Measurements from ENCODE around the gene ZNF746.

DNA sequence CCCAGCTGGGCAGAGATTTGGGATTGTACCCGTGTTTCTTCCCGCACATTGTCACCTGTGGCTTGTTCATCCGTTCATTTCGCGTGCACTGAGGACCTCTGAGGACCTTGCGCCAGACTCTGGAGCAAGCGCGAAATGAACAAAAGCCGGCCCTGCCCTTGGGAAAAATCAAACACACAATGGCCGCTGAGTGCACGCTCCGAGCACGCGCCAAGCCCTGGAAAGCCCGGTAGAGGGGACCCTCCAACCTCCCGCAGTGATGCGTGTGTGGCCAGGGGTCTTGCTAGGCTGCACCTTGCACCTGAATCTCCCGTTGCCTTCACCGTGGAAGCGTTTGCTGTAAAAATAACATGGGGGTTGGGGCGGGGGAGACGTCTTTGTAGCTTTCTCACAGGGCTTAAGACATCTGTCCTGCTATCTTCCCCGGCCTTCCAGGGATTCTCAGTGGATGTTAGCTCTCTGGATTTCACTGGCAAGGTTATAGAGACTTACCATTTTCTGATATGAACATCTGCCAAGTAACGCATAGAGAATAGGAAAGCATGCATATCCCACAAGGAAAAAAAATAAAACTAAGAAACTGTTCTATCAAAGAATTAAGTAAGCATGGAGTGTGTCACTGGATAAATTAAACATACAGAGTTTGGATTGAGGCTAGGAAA, 74.0 kb downstream of the ZNF746 start:
- TF ChIP-seq POLR2AphosphoS5 (IDR thresholded peaks at IDR 0.05): no peak
- TF ChIP-seq, protein P1, sequence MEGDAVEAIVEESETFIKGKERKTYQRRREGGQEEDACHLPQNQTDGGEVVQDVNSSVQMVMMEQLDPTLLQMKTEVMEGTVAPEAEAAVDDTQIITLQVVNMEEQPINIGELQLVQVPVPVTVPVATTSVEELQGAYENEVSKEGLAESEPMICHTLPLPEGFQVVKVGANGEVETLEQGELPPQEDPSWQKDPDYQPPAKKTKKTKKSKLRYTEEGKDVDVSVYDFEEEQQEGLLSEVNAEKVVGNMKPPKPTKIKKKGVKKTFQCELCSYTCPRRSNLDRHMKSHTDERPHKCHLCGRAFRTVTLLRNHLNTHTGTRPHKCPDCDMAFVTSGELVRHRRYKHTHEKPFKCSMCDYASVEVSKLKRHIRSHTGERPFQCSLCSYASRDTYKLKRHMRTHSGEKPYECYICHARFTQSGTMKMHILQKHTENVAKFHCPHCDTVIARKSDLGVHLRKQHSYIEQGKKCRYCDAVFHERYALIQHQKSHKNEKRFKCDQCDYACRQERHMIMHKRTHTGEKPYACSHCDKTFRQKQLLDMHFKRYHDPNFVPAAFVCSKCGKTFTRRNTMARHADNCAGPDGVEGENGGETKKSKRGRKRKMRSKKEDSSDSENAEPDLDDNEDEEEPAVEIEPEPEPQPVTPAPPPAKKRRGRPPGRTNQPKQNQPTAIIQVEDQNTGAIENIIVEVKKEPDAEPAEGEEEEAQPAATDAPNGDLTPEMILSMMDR (IDR thresholded peaks at IDR 0.05): no peak

Data from transverse colon (tissue), 4 donors.